ENCODE results near the gene FAM98B.

Gene FAM98B

DNA sequence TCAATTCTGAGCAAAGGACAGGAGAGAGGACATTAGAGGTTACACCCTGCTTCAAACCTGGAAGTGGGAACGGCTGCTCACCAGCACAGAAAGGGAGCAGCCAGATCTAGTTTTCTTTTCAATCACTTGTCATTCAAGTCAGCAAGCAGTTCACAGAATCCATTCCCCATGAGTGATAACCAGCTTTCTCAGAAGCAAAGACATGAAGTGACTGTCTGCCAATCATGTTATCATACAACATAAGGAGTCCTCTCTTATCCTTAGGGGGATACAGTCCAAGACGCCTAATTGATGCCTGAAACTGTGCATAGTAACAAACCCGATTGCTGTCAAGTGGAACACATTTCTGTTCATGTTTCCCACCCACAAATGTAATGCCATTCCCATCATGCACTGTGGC is 54.7 kb downstream of the FAM98B start:
- no peak for DNase-seq

DNA sequence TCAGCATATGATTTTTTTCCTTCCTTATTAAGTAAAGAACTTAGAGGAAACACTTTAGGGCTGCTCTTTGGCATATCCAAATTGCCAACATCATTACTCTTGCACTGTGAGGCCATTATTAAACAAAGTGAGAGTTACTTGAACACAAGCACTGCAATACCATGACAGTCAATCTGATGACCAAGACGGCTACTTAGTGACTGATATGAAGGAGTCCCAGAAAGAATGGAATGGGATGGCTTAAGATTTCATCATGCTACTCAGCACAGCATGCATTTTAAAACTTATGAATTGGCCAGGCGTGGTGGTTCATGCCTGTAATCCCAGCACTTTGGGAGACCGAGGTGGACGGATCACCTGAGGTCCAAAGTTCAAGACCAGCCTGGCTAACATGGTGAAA is 55.2 kb downstream of the FAM98B start:
- DNase-seq = no peak

DNA sequence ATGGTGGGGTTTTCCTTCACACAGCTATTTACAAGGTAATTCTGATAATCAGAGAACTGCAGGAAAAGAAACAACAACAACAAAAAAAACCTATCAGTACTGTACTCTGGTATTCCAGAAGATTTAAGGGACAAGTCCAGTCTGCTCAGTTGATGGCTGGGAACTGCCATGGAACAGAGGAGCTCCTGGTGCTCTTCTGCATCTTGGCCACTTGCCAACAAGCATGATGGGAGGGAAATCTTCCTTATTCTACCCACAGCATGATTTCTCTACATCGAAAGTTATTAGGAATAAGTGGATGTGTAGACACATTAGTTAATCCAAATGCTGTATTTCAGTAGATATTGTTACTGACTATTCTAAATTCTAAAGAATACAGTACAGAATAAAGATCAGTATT is 59.0 kb downstream of the FAM98B start:
- no peak for DNase-seq

GRCh38 chr15:38514601-38515000 is 60.7 kb downstream of the FAM98B start:
- DNase-seq = peak in 1 of 14 donors; percentile 86

- peak in 1 of 14 donors; percentile 69 for DNase-seq
These were observed 62.7 kb downstream of the FAM98B start for GRCh38 chr15:38516626-38517025.

DNA sequence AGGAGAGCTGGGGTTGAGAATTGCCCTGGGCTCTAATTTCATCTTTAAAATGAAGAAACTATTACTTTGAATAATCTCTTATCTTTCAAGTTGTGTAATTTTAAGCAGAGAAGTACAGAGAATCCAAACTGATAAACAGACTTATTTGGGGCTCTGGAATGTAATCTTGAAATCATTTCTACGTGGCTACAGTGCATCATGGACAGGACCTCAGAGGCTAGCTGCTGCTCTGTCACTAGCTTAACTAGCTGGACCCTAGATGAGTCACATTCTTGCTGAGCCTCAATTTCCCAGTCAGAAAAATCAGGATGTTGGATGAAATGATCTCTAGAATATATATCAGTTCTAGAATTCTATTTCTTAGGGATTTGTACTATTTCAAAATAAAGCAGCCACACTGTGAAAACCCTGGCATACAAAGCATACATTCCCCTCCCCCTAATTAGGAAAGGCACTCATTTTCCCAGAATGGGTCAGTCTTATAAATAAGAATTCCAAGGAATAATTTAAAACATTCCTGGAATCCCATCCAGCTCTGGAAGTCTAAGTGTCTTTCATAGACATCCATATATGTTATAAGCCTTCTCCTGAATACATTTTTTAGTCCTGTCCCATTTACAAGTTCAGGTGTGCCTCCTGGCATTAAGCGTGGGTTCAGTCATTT is 63.5 kb downstream of the FAM98B start:
- DNase-seq = no peak

DNA sequence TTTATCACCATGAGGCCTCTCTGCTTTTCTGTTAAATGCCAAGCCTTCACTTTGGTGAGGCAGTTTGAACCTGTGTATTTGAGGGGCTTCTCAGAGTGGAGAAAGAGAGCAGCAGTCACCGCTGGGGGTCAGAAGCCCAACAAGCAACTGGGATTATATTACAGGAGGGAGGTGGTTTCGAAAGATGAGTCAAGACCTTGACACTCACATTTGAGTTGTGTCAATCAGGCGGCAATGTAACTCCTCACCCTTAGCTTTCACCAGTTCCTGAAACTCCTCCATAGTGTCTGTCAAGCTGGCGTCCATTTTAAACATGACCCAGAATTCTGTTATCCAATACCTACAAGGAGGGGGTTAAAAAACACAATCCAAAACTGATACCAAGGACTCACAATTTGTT is 64.2 kb downstream of the FAM98B start:
- DNase-seq = no peak

DNA sequence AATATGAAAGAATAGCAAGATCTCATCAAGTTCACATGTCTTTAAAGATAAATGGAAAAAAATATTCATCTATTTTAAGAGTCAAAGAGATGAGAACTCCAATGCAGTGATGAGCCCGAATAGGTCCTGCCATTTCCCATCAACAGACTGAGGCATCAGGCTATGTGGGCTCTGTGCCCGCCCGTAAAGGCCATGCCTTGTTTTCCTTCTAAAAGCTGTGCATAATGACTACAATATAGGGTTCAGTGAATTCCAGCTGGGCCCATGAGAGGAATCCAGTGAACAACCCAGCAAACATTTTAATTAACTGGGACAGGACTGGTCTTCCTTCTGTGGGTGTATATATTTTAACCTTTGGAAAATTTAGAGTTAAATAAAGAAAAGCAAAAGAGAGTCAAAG is 66.1 kb downstream of the FAM98B start:
- peak in 1 of 14 donors; percentile 37 for DNase-seq

- DNase-seq = no peak
These were observed 67.4 kb downstream of the FAM98B start for GRCh38 chr15:38521316-38521715.

- no peak for DNase-seq
These were observed 69.0 kb downstream of the FAM98B start for GRCh38 chr15:38522922-38523321.

GRCh38 chr15:38524156-38524555 is 70.2 kb downstream of the FAM98B start:
- no peak for DNase-seq

GRCh38 chr15:38525489-38525888 is 71.6 kb downstream of the FAM98B start:
- no peak for DNase-seq

GRCh38 chr15:38526158-38526557 is 72.2 kb downstream of the FAM98B start:
- no peak for DNase-seq

DNA sequence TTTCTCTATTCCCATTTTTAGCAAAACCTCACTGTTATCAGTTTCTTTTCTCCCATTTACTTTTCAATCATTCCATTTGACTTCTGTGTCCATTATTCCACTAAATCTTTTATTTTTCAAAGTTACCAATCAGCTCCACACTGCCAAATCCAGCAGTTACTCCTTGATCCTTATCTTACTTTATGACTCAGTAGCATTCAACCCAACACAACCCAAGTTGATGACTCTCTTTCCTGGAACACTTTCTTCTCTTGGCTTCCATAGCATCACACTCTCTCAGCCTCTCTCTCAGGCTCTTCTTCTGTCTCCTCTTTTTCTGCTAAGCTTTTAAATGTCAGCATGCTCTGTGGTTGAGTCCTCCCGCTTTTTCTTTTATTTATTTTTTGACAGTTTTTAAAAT is 74.4 kb downstream of the FAM98B start:
- DNase-seq = no peak

DNA sequence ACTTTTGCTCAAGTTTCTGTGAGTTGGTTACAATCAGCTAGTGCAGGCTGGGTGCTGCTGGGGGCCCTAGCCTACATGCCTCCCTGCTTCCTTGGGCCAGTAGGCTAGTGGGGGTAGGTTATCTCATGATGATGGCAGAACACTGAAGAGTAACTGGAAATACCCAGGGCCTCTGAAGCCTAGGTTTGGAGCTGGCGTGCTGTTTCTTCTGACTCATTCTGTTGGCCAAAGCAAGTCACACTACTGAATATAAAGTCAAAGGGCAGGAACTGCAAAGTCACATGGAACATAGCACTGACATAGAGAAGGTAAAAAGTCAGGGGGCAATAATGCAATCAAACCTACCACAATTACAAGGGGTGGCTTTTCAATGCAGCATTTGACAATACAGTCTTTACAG is 76.2 kb downstream of the FAM98B start:
- no peak for DNase-seq

- peak in 3 of 14 donors; percentile 4 to 71 (median 10) for DNase-seq
These were observed 77.6 kb downstream of the FAM98B start for GRCh38 chr15:38531509-38531908.

- no peak for DNase-seq
These were observed 78.8 kb downstream of the FAM98B start for GRCh38 chr15:38532728-38533127.

- no peak for DNase-seq
These were observed 79.5 kb downstream of the FAM98B start for GRCh38 chr15:38533416-38533915.

DNA sequence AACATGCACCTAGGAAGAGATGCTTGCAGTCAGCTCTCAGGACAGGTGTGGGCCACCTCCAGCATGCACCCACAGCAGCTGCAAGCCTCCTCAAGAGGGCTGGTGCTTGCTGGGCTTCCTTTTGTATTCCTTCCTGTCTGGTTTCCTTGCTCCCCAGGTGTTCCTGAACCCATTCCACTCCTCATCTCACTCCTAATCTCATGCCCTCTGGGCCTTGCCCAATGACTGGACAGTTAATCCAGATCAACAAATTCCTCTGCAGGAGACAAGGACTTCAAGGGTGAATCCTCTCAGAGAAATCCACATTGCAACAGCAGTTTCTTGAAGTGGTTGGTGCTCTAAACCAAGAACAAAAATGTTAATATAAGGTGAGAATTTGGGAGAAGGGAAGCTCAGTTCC is 80.0 kb downstream of the FAM98B start:
- no peak for DNase-seq

GRCh38 chr15:38534691-38535090 is 80.8 kb downstream of the FAM98B start:
- DNase-seq = no peak

GRCh38 chr15:38535491-38536200 is 81.7 kb downstream of the FAM98B start:
- peak in 1 of 14 donors; percentile 66 for DNase-seq

GRCh38 chr15:38536201-38536676 is 82.3 kb downstream of the FAM98B start:
- peak in 6 of 14 donors; percentile 5 to 95 (median 36) for DNase-seq
